WI38 (cell line): ENCODE measurements around the gene GRIN3A.

Experiments
- H3K4me3 ChIP-seq: 2 replicates; pipeline ENCODE4 v1.5.1; 2011; ENCODE audit warnings: low read depth, mild to moderate bottlenecking, control low read depth, low read length
- TF ChIP-seq, protein P1 (sequence below): IDR thresholded peaks from 2 replicates; pipeline ENCODE4 v1.5.1; 2012; ENCODE audit warnings: low read depth, mild to moderate bottlenecking, control low read depth, low read length

The GRIN3A gene

DNA sequence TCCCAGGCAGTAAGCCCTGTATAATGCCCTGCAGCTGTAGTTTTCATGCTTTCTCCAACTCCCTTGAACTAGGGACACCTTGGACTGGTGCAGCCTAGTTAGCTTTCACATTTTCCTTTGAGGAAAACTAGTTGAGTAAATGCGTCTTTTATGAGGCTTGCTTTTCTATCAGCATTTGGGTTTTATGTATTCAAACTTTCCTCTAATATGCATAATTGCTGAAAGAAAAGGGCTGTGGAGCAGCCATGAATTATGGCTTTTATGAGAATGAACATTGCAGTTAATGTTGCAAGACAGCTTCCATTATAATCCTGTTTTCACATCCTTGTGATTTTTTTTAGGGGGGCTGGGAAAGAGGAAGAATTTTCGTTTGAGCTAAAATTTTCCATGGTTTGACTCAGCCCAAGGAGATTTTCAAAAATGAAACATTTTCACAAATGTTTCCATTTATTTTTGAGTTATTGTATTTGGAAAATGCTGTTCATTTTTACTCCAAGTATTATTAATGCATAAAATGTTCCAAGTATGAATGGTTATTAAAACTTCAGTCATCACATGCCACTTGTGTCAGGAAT, 85.8 kb downstream of the GRIN3A start:
- no peak overlapping the region for H3K4me3 ChIP-seq
- TF ChIP-seq, protein P1, sequence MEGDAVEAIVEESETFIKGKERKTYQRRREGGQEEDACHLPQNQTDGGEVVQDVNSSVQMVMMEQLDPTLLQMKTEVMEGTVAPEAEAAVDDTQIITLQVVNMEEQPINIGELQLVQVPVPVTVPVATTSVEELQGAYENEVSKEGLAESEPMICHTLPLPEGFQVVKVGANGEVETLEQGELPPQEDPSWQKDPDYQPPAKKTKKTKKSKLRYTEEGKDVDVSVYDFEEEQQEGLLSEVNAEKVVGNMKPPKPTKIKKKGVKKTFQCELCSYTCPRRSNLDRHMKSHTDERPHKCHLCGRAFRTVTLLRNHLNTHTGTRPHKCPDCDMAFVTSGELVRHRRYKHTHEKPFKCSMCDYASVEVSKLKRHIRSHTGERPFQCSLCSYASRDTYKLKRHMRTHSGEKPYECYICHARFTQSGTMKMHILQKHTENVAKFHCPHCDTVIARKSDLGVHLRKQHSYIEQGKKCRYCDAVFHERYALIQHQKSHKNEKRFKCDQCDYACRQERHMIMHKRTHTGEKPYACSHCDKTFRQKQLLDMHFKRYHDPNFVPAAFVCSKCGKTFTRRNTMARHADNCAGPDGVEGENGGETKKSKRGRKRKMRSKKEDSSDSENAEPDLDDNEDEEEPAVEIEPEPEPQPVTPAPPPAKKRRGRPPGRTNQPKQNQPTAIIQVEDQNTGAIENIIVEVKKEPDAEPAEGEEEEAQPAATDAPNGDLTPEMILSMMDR: no peak

DNA sequence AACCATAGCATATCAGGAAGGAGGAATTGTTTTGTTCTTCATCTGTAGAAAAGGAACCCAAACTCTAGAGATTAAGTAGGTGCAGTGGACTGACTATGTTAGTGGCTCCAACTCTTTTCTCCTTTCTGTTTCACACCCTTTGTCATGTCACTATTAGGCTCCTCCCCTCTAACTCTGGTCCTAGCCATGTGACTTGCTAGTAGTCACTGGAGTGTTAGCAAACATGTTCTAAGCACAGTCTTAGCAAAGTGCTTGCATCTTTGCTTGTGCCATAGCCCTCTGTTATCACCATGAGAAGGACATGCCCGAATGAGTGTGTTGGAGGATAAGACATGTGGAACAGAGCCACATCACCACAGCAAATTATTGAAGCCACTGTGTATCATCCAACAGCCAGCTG, 88.3 kb downstream of the GRIN3A start:
- TF ChIP-seq, protein P1: no peak
- no peak overlapping the region for H3K4me3 ChIP-seq

DNA sequence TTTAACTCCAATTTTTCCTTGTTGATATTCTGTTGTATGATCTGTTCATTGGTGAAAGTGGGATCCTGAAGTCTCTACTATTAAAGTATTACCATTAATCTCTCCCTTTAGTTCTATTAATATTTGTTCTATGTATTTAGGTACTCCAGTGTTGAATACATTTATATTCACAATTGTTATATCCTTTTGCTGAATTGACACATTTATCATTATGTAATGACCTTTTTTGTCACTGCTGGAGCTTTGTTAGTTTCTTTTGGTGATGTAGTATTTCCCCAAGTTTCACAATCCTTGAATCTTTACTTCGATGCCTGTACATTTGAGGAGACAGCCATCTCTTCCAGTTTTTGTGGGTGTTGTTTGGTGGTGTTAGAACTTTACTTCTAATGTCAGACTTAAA, 90.0 kb downstream of the GRIN3A start:
- no peak overlapping the region for H3K4me3 ChIP-seq
- TF ChIP-seq, protein P1: no peak

DNA sequence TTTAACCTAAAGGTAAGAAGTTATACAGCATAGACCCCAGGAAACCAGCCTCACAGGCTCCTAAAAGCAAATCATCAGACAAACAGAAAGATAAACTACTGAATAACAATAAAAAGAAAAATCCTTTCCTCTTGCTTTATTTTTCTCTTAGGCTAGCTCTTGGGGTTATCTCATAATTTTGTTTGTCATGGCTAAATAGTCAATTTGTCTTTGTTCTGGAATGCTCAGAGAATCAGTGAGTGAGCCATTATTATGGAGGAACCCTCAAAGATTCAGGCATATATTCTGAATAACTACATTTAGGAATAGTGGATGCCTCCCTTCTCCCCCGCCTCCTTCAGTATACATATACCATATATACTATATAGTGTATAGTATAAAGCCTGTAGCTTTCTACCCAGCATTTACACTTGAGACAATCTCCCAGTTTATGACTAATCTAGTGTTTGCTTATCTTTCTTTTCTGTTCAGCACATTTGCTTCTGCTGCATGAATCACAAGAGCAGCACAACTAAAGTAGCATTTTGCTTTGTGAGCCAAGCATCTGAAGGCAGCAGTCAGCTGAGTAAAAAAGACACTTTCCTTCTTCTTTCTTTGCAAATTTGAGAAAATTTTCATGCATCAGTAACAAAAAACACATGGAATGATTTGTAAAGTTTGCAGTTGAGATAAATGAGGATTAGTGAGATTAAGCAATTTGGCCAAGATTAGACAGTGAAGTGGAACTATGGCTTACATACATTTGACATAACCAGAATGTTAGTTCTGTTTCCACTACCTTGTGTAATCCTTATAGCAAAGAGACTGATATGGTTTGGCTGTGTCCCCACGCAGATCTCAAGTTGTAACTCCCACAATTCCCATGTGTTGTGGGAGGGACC, 98.4 kb downstream of the GRIN3A start:
- TF ChIP-seq, protein P1: no peak
- no peak overlapping the region for H3K4me3 ChIP-seq

DNA sequence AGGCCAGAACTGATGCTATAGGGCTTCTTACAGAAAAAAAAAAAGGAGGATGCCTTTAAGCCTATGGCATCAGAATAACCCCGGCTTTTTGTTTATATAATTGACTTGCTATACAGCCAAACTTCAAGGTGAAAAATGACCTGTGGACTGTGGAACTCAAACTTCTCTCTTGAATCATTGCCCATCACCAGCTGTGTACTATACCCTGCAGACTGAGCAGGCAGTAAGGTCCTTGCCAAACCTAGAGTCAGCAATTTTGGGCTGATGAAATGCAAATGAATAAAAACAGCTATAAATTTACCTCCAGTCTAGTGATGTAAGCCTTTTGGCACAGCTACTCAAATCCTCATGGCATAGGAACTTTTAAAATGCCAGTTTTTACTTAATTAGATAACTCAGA, 99.1 kb downstream of the GRIN3A start:
- H3K4me3 ChIP-seq: no peak overlapping the region
- TF ChIP-seq, protein P1: no peak

DNA sequence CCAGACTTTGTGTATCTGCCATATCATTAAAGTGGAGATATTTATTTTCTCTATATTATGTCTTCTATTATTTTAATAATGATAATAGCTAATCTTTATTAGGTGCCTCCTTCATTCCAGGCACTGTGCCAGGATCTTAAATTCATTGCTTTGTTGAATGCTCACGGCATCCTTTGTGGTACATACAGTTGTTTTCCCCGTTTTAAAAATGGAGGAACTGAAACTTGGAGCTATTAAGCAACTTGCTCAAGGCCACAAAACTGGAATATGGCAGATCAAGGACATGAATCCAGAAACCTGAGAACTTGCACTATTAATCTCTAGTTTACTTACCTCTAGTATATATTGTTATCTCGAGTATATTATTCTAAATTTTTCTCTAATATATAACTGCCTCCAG, 102.2 kb downstream of the GRIN3A start:
- TF ChIP-seq, protein P1: no peak
- H3K4me3 ChIP-seq: no peak overlapping the region

DNA sequence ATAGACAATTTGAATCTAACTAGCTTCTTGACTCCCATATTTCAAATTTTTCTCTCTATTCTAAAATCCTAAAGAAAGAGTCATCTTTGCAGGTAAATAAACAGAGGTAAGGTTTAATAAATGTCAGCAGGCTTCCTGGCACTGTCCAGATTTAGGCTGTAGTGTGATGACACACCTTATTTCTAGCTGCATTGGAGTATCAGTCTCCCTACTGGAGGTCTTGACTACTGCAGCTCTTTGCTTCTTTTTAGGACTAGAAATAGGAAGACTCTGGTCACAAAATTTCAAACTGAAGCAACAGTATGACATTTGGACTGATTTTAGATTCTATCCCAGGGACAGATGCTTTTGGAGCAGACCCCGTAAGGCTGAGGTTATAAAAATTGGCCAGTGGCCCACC, 103.0 kb downstream of the GRIN3A start:
- no peak overlapping the region for H3K4me3 ChIP-seq
- TF ChIP-seq, protein P1: no peak
